Measurements from ENCODE around the gene KRTAP4-9. TPM values are rescaled to one million over a fixed set of nuclear protein-coding genes. Genes with fewer than 3 reads are reported as not detected.

Gene KRTAP4-9
- polyA plus RNA-seq, 1 donor from 2014 or later, result not detected

GRCh38 chr17:41151525-41151924 lies 46.3 kb downstream of the KRTAP4-9 start:
- Histone ChIP-seq H2AFZ (ENCODE audit: low read depth, low read length) (no peak overlapping the region), H3K27me3 (ENCODE audit: insufficient read depth, low read depth, low read length) (no peaks in the 10 kb centered on the region), H3K27ac (ENCODE audit: low read length) (no peak overlapping the region), H4K20me1 (ENCODE audit: insufficient read depth) (no peaks in the 10 kb centered on the region), H3K36me3 (ENCODE audit: insufficient read depth, low read length) (no peaks in the 10 kb centered on the region), H3K9me3 (ENCODE audit: low read length) (no peaks in the 10 kb centered on the region), H3K4me2 (ENCODE audit: low read length) (no peak overlapping the region), H3K79me2 (replicated peaks; ENCODE audit: insufficient read depth, low read length) (no peaks in the 10 kb centered on the region), H3K9ac (ENCODE audit: low read length) (no peak overlapping the region), H3K4me3 (ENCODE audit: low read length) (no peak overlapping the region), H3K9me2 (ENCODE audit: insufficient read depth, low read length) (no peaks in the 10 kb centered on the region), H3F3A (ENCODE audit: insufficient read depth, low read length, poor library complexity, severe bottlenecking) (no peaks in the 10 kb centered on the region)
- TF ChIP-seq RAD21 (conservative IDR thresholded peaks at IDR 0.05), result no peak
- no peak for TF ChIP-seq EZH2 (IDR thresholded peaks at IDR 0.05; ENCODE audit: borderline replicate concordance, insufficient read depth, low read length, poor library complexity, severe bottlenecking)
- TF ChIP-seq POLR2AphosphoS5 (IDR thresholded peaks at IDR 0.05), result no peak

GRCh38 chr17:41153856-41154255 lies 48.7 kb downstream of the KRTAP4-9 start:
- Histone ChIP-seq H3K4me2 (ENCODE audit: low read length) (no peak overlapping the region), H3K36me3 (ENCODE audit: insufficient read depth, low read length) (no peaks in the 10 kb centered on the region), H3K4me3 (ENCODE audit: low read length) (no peak overlapping the region), H3K27me3 (ENCODE audit: insufficient read depth, low read depth, low read length) (no peaks in the 10 kb centered on the region), H3K9me3 (ENCODE audit: low read length) (no peaks in the 10 kb centered on the region), H3K9ac (ENCODE audit: low read length) (no peak overlapping the region), H3K9me2 (ENCODE audit: insufficient read depth, low read length) (no peaks in the 10 kb centered on the region), H3K27ac (ENCODE audit: low read length) (no peak overlapping the region), H4K20me1 (ENCODE audit: insufficient read depth) (no peaks in the 10 kb centered on the region), H3K79me2 (replicated peaks; ENCODE audit: insufficient read depth, low read length) (no peaks in the 10 kb centered on the region), H2AFZ (ENCODE audit: low read depth, low read length) (no peak overlapping the region), H3F3A (ENCODE audit: insufficient read depth, low read length, poor library complexity, severe bottlenecking) (no peaks in the 10 kb centered on the region)
- TF ChIP-seq POLR2AphosphoS5 (IDR thresholded peaks at IDR 0.05), result no peak
- TF ChIP-seq EZH2 (IDR thresholded peaks at IDR 0.05; ENCODE audit: borderline replicate concordance, insufficient read depth, low read length, poor library complexity, severe bottlenecking), result no peak
- no peak for TF ChIP-seq TAF1 (IDR thresholded peaks at IDR 0.05; ENCODE audit: low read depth)
- TF ChIP-seq REST (IDR thresholded peaks at IDR 0.05; ENCODE audit: borderline replicate concordance), result no peak
- TF ChIP-seq MXI1 (conservative IDR thresholded peaks at IDR 0.05; ENCODE audit: poor library complexity, severe bottlenecking), result no peak
- TF ChIP-seq SMC3 (conservative IDR thresholded peaks at IDR 0.05; ENCODE audit: poor library complexity), result no peak
- TF ChIP-seq CTCF (IDR thresholded peaks at IDR 0.05; ENCODE audit: poor library complexity, severe bottlenecking), result no peak
- no peak for TF ChIP-seq EP300 (conservative IDR thresholded peaks at IDR 0.05; ENCODE audit: poor library complexity, severe bottlenecking)
- TF ChIP-seq RAD21 (conservative IDR thresholded peaks at IDR 0.05), result no peak

Other genes with a start within 250 kb of the KRTAP4-9 start
- not detected in 2 replicates for gene KRT12, start 238.2 kb upstream of the KRTAP4-9 start, polyA plus RNA-seq
- not detected in 2 replicates for gene KRT20, start 220.1 kb upstream of the KRTAP4-9 start, polyA plus RNA-seq
- 0.37 and 0.86 TPM in 2 replicates for gene KRT23, start 167.7 kb upstream of the KRTAP4-9 start, polyA plus RNA-seq
- gene KRT39, start 138.4 kb upstream of the KRTAP4-9 start, polyA plus RNA-seq, result not detected in 2 replicates
- not detected in 2 replicates for gene KRT40, start 121.1 kb upstream of the KRTAP4-9 start, polyA plus RNA-seq
- not detected in 2 replicates for gene KRTAP3-3, start 111.2 kb upstream of the KRTAP4-9 start, polyA plus RNA-seq
- gene KRTAP3-2, start 105.5 kb upstream of the KRTAP4-9 start, polyA plus RNA-seq, result not detected in 2 replicates
- gene KRTAP3-1, start 96.3 kb upstream of the KRTAP4-9 start, polyA plus RNA-seq, result not detected in 2 replicates
- not detected in 2 replicates for gene KRTAP1-5, start 78.2 kb upstream of the KRTAP4-9 start, polyA plus RNA-seq
- not detected in 2 replicates for gene KRTAP1-4, start 75.2 kb upstream of the KRTAP4-9 start, polyA plus RNA-seq
- gene KRTAP1-3, start 70.5 kb upstream of the KRTAP4-9 start, polyA plus RNA-seq, result not detected in 2 replicates
- not detected in 2 replicates for gene KRTAP1-1, start 63.9 kb upstream of the KRTAP4-9 start, polyA plus RNA-seq
- gene KRTAP2-1, start 58.1 kb upstream of the KRTAP4-9 start, polyA plus RNA-seq, result not detected in 2 replicates
- not detected in 2 replicates for gene KRTAP2-2, start 50.2 kb upstream of the KRTAP4-9 start, polyA plus RNA-seq
- not detected in 2 replicates for gene KRTAP2-3, start 45.3 kb upstream of the KRTAP4-9 start, polyA plus RNA-seq
- not detected in 2 replicates for gene KRTAP2-4, start 39.5 kb upstream of the KRTAP4-9 start, polyA plus RNA-seq
- gene KRTAP4-7, start 21.2 kb upstream of the KRTAP4-9 start, polyA plus RNA-seq, result not detected in 2 replicates
- gene KRTAP4-8, start 7.2 kb upstream of the KRTAP4-9 start, polyA plus RNA-seq, result not detected in 2 replicates
- not detected in 2 replicates for gene KRTAP4-16, start 3.2 kb upstream of the KRTAP4-9 start, polyA plus RNA-seq
- not detected in 2 replicates for gene KRTAP4-11, start 13.0 kb downstream of the KRTAP4-9 start, polyA plus RNA-seq
- gene KRTAP4-12, start 18.8 kb downstream of the KRTAP4-9 start, polyA plus RNA-seq, result not detected in 2 replicates
- not detected in 2 replicates for gene KRTAP4-6, start 35.2 kb downstream of the KRTAP4-9 start, polyA plus RNA-seq
- gene KRTAP4-5, start 44.4 kb downstream of the KRTAP4-9 start, polyA plus RNA-seq, result not detected in 2 replicates
- gene KRTAP4-4, start 55.4 kb downstream of the KRTAP4-9 start, polyA plus RNA-seq, result not detected in 2 replicates
- gene KRTAP4-3, start 62.8 kb downstream of the KRTAP4-9 start, polyA plus RNA-seq, result not detected in 2 replicates
- gene KRTAP4-2, start 72.8 kb downstream of the KRTAP4-9 start, polyA plus RNA-seq, result not detected in 2 replicates
- not detected in 2 replicates for gene KRTAP4-1, start 79.5 kb downstream of the KRTAP4-9 start, polyA plus RNA-seq
- not detected in 2 replicates for gene KRTAP9-1, start 84.5 kb downstream of the KRTAP4-9 start, polyA plus RNA-seq
- gene KRTAP9-2, start 121.3 kb downstream of the KRTAP4-9 start, polyA plus RNA-seq, result not detected in 2 replicates
- not detected in 2 replicates for gene KRTAP9-3, start 127.1 kb downstream of the KRTAP4-9 start, polyA plus RNA-seq
- gene KRTAP9-8, start 132.6 kb downstream of the KRTAP4-9 start, polyA plus RNA-seq, result not detected in 2 replicates
- not detected in 2 replicates for gene KRTAP9-4, start 144.3 kb downstream of the KRTAP4-9 start, polyA plus RNA-seq
- gene KRTAP9-9, start 150.0 kb downstream of the KRTAP4-9 start, polyA plus RNA-seq, result not detected in 2 replicates
- not detected in 2 replicates for gene KRTAP9-6, start 160.0 kb downstream of the KRTAP4-9 start, polyA plus RNA-seq
- not detected in 2 replicates for gene KRTAP9-7, start 170.3 kb downstream of the KRTAP4-9 start, polyA plus RNA-seq
- gene KRTAP29-1, start 197.5 kb downstream of the KRTAP4-9 start, polyA plus RNA-seq, result not detected in 2 replicates
- not detected in 2 replicates for gene KRTAP16-1, start 203.9 kb downstream of the KRTAP4-9 start, polyA plus RNA-seq
- not detected in 2 replicates for gene KRTAP17-1, start 210.3 kb downstream of the KRTAP4-9 start, polyA plus RNA-seq
- not detected in 2 replicates for gene KRT33A, start 245.4 kb downstream of the KRTAP4-9 start, polyA plus RNA-seq

Measured in neural cell (in vitro differentiated cells).